ENCODE data around the gene SLC2A9.

DNA sequence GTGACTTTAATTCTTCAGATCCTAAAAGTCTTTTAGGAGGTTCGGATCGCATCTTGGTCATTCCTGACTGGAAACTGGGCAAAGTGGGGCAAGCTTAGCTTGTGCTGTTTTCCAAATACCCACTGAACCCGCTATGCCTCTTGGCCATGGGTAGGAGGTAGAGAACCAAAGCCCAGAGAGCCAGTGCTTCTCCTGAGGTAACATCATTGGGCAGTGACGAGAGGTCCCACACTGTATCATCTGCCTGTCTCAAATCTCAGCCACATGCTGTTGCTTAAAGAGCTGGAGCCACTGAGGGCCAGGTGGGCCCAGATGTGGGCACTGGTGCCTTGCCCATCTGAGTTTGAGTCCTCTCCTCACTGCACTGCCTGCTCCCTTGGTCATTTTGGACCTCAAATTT, 68.2 kb downstream of the SLC2A9 start:
- TF ChIP-seq FOXM1 (IDR thresholded peaks at IDR 0.05; ENCODE audit: borderline replicate concordance) (no peak), FOXA1 (IDR thresholded peaks at IDR 0.05) (no peak)
